Gastrocnemius medialis (tissue), 4 donors: ENCODE results near the gene SFMBT2.

Experiments
- CTCF ChIP-seq, 5 experiments: fragments of 450-650 bp in 3 of 5; fragments of 200-600 bp in 2 of 5; sonication (generic) in 2 of 5; IDR thresholded peaks in 4 of 5; conservative IDR thresholded peaks in 1 of 5; 1 replicate in 4 of 5; 2 replicates in 1 of 5; pipeline ENCODE4 v1.5.1; 2016 to 2019; ENCODE audit warnings: antibody characterized with exemption in 5 of 5, mild to moderate bottlenecking in 3 of 5, moderate library complexity in 3 of 5
- POLR2A ChIP-seq, 2 donors: fragments of 450-650 bp; IDR thresholded peaks; one replicate each; pipeline ENCODE4 v1.6.1; 2017; ENCODE audit warnings: antibody characterized with exemption in 2 of 2, mild to moderate bottlenecking in 2 of 2, moderate library complexity in 2 of 2

- TF ChIP-seq CTCF (IDR thresholded peaks at IDR 0.05 in 4 of 5, conservative IDR thresholded peaks at IDR 0.05 in 1 of 5): no peak
- TF ChIP-seq POLR2A (IDR thresholded peaks at IDR 0.05): no peak
Observed at GRCh38 chr10:7231509-7232414, 179.1 kb downstream of the SFMBT2 start.
